A673 (cell line): ENCODE results near the gene IDH2. TPM values are rescaled to one million over a fixed set of nuclear protein-coding genes. Genes with fewer than 3 reads are reported as not detected.

Experiments
- BruUV-seq: library from RNA; stranded (reverse); fragments of 400-500 nt; replicated peaks from 2 replicates; lab custom pipeline; 2021; lab: Mats Ljungman, UMichigan
- CTCF ChIA-PET: fragments of 300-600 bp; sonication (Branson Sonifier 250); formaldehyde crosslinking; loops from one replicate; lab custom pipeline; 2022; ENCODE audit warnings: antibody characterized with exemption; lab: Charles Lee
- POLR2A ChIA-PET: fragments of 300-600 bp; sonication (Branson Sonifier 250); formaldehyde crosslinking; loops from one replicate; lab custom pipeline; 2022; ENCODE audit warnings: antibody characterized with exemption; ENCODE audit not compliant: low non-redundant PET; lab: Charles Lee
- DNase-seq: peaks from one replicate; pipeline ENCODE4 v3.0.0-alpha.2; 2015; ENCODE audit warnings: low spot score
- H3K27ac ChIP-seq: fragments of 200-600 bp; sonication (generic); 2 replicates; pipeline ENCODE4 v1.5.1; 2016; ENCODE audit warnings: mixed run types, low read depth, mild to moderate bottlenecking, mixed read lengths, antibody characterized with exemption, low read length; ENCODE audit not compliant: poor library complexity, severe bottlenecking
- H3K27me3 ChIP-seq: fragments of 200-600 bp; sonication (generic); replicated peaks from 2 replicates; pipeline ENCODE4 v1.6.1; 2017; ENCODE audit warnings: mixed run types, low read depth, mild to moderate bottlenecking, mixed read lengths, antibody characterized with exemption, low read length; ENCODE audit not compliant: insufficient read depth, poor library complexity
- H3K36me3 ChIP-seq: fragments of 200-600 bp; sonication (generic); 2 replicates; pipeline ENCODE4 v1.6.1; 2016; ENCODE audit warnings: mixed run types, mild to moderate bottlenecking, mixed read lengths, antibody characterized with exemption, low read length; ENCODE audit not compliant: insufficient read depth, poor library complexity, severe bottlenecking
- H3K4me1 ChIP-seq: fragments of 200-600 bp; sonication (generic); 2 replicates; pipeline ENCODE4 v1.6.1; 2017; ENCODE audit warnings: mixed run types, mild to moderate bottlenecking, mixed read lengths, antibody characterized with exemption, low read length; ENCODE audit not compliant: insufficient read depth, poor library complexity, severe bottlenecking
- H3K4me3 ChIP-seq: fragments of 200-600 bp; sonication (generic); 2 replicates; pipeline ENCODE4 v1.5.1; 2016; ENCODE audit warnings: low read depth, mixed run types, mild to moderate bottlenecking, mixed read lengths, low read length; ENCODE audit not compliant: poor library complexity, severe bottlenecking
- H3K9me3 ChIP-seq: fragments of 200-600 bp; sonication (generic); 2 replicates; pipeline ENCODE4 v1.6.1; 2016; ENCODE audit warnings: mixed run types, low read depth, mild to moderate bottlenecking, mixed read lengths, antibody characterized with exemption, low read length; ENCODE audit not compliant: poor library complexity, severe bottlenecking
- EZH2 ChIP-seq: fragments of 200-600 bp; sonication (generic); IDR thresholded peaks from 2 replicates; pipeline ENCODE4 v1.6.1; 2017; ENCODE audit warnings: borderline replicate concordance, low read depth, mild to moderate bottlenecking, mixed read lengths, antibody characterized with exemption, low read length; ENCODE audit not compliant: poor library complexity, severe bottlenecking
- intact Hi-C: fragments of 100-400 bp; cut with micrococcal nuclease; formaldehyde crosslinking; loops from one replicate; pipeline ENCODE4 v1.10.0; 2022; ENCODE audit not compliant: unreplicated experiment
- total RNA-seq: library from RNA; stranded (reverse); gene quantifications from 2 replicates; pipeline ENCODE4 v1.2.3, GENCODE V29; 2021
- TF ChIP-seq, protein P1 (sequence below): fragments of 300-800, 200-600 bp; sonication (generic); conservative IDR thresholded peaks from 2 replicates; pipeline ENCODE4 v1.5.1; 2017; ENCODE audit warnings: low read depth, mild to moderate bottlenecking, antibody characterized with exemption, low read length, moderate library complexity, mixed read lengths

IDH2 gene
- total RNA-seq, 1 experiment from 2014 or later: 99.0 TPM

DNA sequence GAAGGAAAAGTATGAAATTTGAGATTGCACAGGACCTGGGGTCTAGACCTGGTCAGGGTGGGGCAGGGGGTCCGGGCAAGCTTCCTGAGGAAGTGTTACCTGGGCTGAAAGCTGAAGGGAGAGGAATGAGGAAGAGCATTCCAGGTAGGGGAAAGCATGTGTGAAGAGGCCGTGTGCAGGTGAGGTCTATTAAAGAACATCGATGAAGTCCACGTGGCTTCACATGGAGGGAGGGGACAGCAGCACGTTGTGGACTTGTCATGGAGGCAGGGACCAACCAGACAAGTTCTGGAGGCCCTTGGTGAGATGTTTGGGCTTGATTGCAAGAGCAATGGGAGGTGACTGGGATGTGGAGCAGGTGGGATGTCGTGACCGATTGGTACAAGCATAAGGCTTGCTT lies 47.1 kb downstream of the IDH2 start:
- no peak overlapping the region for H3K4me3 ChIP-seq
- no peaks in the 10 kb centered on the region for H3K27me3 ChIP-seq
- H3K9me3 ChIP-seq: no peaks in the 10 kb centered on the region
- TF ChIP-seq, protein P1, sequence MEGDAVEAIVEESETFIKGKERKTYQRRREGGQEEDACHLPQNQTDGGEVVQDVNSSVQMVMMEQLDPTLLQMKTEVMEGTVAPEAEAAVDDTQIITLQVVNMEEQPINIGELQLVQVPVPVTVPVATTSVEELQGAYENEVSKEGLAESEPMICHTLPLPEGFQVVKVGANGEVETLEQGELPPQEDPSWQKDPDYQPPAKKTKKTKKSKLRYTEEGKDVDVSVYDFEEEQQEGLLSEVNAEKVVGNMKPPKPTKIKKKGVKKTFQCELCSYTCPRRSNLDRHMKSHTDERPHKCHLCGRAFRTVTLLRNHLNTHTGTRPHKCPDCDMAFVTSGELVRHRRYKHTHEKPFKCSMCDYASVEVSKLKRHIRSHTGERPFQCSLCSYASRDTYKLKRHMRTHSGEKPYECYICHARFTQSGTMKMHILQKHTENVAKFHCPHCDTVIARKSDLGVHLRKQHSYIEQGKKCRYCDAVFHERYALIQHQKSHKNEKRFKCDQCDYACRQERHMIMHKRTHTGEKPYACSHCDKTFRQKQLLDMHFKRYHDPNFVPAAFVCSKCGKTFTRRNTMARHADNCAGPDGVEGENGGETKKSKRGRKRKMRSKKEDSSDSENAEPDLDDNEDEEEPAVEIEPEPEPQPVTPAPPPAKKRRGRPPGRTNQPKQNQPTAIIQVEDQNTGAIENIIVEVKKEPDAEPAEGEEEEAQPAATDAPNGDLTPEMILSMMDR: no peak
- TF ChIP-seq EZH2: no peak
- intact Hi-C loops: no loop called here
- CTCF ChIA-PET: no interaction called here
- H3K36me3 ChIP-seq: no peaks in the 10 kb centered on the region
- H3K4me1 ChIP-seq: peaks cover 7% of the 10 kb centered on the region
- BruUV-seq: no TSS peak
- POLR2A ChIA-PET: no interaction called here
- H3K27ac ChIP-seq: no peak overlapping the region
- DNase-seq: no peak

DNA sequence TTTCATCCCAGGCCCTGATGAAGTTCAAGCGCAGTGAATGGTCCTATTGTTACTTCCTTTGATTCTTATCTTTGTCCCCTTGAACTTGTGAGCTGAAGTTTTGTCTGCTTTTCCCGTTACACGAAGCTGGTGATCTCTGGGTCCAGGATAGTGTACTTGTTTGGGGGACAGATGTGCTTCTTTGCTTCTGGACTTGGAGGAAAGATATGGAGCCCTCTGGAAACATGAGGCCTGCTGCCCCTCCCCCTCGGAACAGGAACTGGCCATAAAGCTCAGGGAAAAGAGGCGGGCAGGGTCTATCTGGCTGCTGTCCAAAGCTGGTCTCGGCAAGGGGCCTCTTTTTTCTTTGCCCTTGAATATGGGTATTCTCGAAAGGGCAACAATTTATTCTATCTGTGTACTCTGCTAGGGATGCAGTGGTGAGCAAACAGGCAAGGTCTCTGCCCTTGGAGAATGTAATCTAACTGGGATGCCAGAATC lies 47.6 kb downstream of the IDH2 start:
- intact Hi-C loops: no loop called here
- H3K36me3 ChIP-seq: no peaks in the 10 kb centered on the region
- peak; percentile 34 for DNase-seq
- H3K4me3 ChIP-seq: no peak overlapping the region
- CTCF ChIA-PET: no interaction called here
- TF ChIP-seq, protein P1: no peak
- no peak for TF ChIP-seq EZH2
- H3K27me3 ChIP-seq: no peaks in the 10 kb centered on the region
- BruUV-seq: no TSS peak
- H3K9me3 ChIP-seq: no peaks in the 10 kb centered on the region
- H3K27ac ChIP-seq: peak overlapping the region; percentile 50
- POLR2A ChIA-PET: no interaction called here
- peaks cover 7% of the 10 kb centered on the region for H3K4me1 ChIP-seq

DNA sequence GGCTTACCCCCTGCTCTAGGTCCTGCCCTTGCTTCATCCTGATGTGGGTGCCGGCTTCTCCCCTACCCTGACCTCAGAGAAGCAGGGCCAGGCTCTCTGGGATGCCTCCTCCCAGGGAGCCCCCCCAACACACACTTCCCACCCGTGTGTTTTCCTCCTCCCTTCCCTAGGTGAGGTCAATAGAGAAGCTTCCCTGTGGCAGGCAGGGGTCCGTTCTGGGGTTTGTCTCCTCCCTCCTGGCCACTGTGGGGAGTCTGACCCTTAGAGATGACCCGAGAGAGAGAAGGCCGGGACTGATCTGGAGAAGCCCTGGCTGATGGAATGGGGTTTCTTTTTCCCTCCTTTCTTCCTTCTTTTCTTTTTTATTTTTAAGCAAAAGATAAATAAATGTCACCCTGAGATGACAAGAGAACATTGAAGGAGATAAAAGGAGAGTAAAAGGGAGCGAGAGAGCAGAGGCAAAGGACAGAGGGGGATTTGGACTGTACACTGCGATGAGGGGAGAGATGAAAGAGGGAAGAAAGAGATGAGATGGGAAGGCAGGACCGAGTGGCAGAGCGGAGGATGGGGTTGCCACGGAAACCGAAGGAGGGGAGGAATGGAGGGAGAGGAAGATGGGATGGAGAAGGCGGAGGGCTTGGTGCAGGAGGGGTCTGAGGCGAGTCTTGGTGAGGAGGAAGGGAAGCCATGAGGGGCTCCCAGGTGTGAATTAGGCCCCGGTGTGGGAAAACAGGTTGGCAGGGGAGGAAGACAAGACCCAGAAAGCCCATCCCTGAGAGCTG lies 48.4 kb downstream of the IDH2 start:
- Histone ChIP-seq H3K4me1 (peaks cover 7% of the 10 kb centered on the region), H3K36me3 (no peaks in the 10 kb centered on the region), H3K27me3 (no peaks in the 10 kb centered on the region), H3K9me3 (no peaks in the 10 kb centered on the region), H3K4me3 (no peak overlapping the region), H3K27ac (no peak overlapping the region)
- BruUV-seq: no TSS peak
- ChIA-PET CTCF (interaction anchor here (0.7 kb wide), 1 partner anchor 1839 kb away, joined by 4 read pairs; no protein-coding TSS in a partner anchor), POLR2A (no interaction called here)
- TF ChIP-seq, protein P1: no peak
- TF ChIP-seq EZH2: no peak
- no peak for DNase-seq
- intact Hi-C loops: no loop called here
